ENCODE data around the gene GPR25. TPM values are rescaled to one million over a fixed set of nuclear protein-coding genes. Genes with fewer than 3 reads are reported as not detected.

The GPR25 gene
- total and polyA plus RNA-seq, 3 donors from 2014 or later = 0.87 TPM; not detected in 2

DNA sequence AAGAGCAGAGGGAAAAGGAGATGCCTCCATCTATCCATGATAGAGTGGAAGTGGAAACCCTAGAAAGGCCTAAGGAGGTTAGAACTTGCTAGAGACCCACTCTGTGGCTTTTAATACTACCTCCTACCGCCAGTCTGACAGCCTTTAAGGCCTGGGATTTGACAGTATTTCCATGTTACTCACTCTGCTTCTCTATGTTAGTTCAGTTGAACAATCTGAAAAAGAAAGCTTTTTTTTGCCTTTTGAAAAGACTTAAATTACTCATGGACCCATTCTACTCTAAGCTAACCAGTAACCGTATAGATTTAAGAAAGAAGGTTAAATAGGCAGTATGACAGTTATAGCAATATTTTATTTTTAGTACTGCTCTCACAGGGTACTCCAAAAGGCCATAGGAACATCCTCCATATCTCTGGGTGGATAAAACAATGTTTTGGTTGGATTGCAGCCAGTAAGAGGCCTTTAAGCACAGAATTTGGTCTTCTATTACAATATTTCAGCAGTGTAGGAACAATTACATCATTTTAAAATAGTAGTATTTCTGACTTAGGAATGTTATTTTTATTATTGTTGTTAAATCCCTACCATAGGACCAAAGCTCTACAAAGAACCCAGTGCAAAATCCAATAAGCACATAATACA lies 15.9 kb upstream of the GPR25 start:
- no peak for DNase-seq
- Histone ChIP-seq H3K9me3 (no peaks in the 10 kb centered on the region), H3K4me1 (no peaks in the 10 kb centered on the region), H3K4me3 (no peak overlapping the region), H3K27me3 (no peaks in the 10 kb centered on the region), H3K27ac (peak overlapping the region in 1 of 2 donors; percentile 4), H3K36me3 (ENCODE audit: low read depth, missing control alignments) (no peaks in the 10 kb centered on the region)
- intact Hi-C loops (cut with DNase I; ENCODE audit: low total_unique reads) = no loop called here
- WGBS, 2 donors = 76 to 81% methylated on average over 2 of the region's 2 CpGs
- TF ChIP-seq CTCF (IDR thresholded peaks at IDR 0.05) (no peak), POLR2A (IDR thresholded peaks at IDR 0.05) (no peak)

GRCh38 chr1:200857804-200858203 lies 15.0 kb upstream of the GPR25 start:
- DNase-seq = no peak
- intact Hi-C loops (cut with DNase I; ENCODE audit: low total_unique reads) = no loop called here

GRCh38 chr1:200861937-200862647 lies 10.7 kb upstream of the GPR25 start:
- H3K9me3 ChIP-seq = no peaks in the 10 kb centered on the region
- no peaks in the 10 kb centered on the region for H3K36me3 ChIP-seq (ENCODE audit: low read depth, missing control alignments)
- H3K27me3 ChIP-seq = no peaks in the 10 kb centered on the region
- no peaks in the 10 kb centered on the region for H3K4me1 ChIP-seq
- no peak overlapping the region for H3K4me3 ChIP-seq
- intact Hi-C loops (cut with DNase I; ENCODE audit: low total_unique reads) = no loop called here
- DNase-seq = no peak
- no peak for TF ChIP-seq POLR2A (IDR thresholded peaks at IDR 0.05)
- TF ChIP-seq CTCF (IDR thresholded peaks at IDR 0.05) = no peak
- no peak overlapping the region for H3K27ac ChIP-seq
- 92 to 94% methylated on average over 2 of the region's 2 CpGs for WGBS, 2 donors

More at GRCh38 chr1:200857804-200858203, 15.0 kb upstream of the GPR25 start:
- Histone ChIP-seq H3K4me1 (no peaks in the 10 kb centered on the region), H3K36me3 (ENCODE audit: low read depth, missing control alignments) (no peaks in the 10 kb centered on the region), H3K27me3 (no peaks in the 10 kb centered on the region), H3K9me3 (no peaks in the 10 kb centered on the region), H3K27ac (no peak overlapping the region), H3K4me3 (no peak overlapping the region)
- 93 to 95% methylated on average over 1 of the region's 1 CpG for WGBS, 2 donors
- TF ChIP-seq POLR2A (IDR thresholded peaks at IDR 0.05) = no peak
- TF ChIP-seq CTCF (IDR thresholded peaks at IDR 0.05) = no peak

DNA sequence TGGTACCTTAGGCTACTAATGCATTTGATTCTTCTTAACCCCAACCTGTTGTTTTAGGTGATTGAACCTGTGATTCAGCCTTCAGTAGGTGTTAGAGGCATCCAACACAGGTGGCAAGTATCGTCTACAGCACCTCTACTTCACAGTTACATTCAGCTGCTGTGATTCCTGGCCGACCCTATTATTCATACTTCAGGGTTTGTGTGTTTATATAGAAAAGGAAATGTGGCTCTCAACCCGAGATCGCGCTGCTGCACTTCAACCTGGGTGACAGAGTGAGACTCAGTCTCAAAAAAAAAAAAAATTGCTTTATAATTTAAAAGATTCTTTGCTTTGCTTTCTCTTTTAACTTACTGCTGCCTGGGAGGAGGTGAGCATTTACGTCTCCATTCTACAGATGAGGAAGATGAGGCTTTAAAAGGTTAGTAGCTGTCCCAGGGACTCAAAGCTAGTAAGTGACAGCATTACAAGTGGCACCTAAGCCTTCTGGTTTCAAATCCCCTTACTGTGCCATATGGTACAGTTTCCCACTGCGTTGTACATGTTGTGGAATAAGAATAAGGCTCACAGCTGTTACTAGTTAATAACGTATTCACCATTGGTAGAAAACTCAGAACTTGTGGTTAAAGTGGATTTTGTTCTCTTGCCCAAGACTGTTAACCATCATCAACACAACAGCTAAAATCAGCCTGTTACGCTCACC lies 9.9 kb upstream of the GPR25 start:
- Histone ChIP-seq H3K9me3 (no peaks in the 10 kb centered on the region), H3K4me1 (no peaks in the 10 kb centered on the region), H3K4me3 (no peak overlapping the region), H3K36me3 (ENCODE audit: low read depth, missing control alignments) (no peaks in the 10 kb centered on the region), H3K27me3 (no peaks in the 10 kb centered on the region), H3K27ac (no peak overlapping the region)
- WGBS, 2 donors = 88 to 93% methylated on average over 9 of the region's 9 CpGs
- intact Hi-C loops (cut with DNase I; ENCODE audit: low total_unique reads) = no loop called here
- no peak for TF ChIP-seq POLR2A (IDR thresholded peaks at IDR 0.05)
- TF ChIP-seq CTCF (IDR thresholded peaks at IDR 0.05) = no peak
- no peak for DNase-seq

Measured in testis (tissue), 3 donors.